ENCODE data around the gene ZDHHC14.

DNA sequence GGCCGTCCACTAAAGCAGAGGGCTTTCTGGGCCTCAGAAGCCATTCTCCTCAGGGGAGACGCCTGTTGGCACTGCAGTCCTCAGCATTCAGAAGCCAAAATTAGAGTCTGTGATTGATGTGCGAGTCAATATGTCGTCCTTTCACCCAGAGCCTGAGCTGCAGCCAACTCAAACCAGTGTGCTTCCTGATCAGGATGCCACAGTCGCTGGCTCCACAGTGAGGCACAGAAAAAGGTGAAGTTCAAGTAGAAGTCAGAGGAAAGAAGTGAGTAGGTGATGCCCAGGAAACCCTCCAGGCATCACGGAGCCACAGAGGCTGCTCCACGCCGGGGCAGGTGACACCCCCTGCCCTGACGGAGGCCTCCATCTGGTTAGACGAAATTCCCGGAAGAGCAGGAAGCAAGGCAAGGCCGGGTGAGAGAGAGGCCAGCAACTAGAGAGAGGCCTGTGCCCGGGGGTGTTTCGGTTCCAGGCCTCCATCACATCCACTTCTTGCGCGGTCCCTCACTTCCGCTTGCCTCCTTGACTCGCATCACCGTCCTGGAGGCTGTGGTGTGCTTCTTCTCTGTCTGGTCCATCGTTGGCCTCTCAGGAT lies 264.3 kb downstream of the ZDHHC14 start:
- TF ChIP-seq, protein P1, sequence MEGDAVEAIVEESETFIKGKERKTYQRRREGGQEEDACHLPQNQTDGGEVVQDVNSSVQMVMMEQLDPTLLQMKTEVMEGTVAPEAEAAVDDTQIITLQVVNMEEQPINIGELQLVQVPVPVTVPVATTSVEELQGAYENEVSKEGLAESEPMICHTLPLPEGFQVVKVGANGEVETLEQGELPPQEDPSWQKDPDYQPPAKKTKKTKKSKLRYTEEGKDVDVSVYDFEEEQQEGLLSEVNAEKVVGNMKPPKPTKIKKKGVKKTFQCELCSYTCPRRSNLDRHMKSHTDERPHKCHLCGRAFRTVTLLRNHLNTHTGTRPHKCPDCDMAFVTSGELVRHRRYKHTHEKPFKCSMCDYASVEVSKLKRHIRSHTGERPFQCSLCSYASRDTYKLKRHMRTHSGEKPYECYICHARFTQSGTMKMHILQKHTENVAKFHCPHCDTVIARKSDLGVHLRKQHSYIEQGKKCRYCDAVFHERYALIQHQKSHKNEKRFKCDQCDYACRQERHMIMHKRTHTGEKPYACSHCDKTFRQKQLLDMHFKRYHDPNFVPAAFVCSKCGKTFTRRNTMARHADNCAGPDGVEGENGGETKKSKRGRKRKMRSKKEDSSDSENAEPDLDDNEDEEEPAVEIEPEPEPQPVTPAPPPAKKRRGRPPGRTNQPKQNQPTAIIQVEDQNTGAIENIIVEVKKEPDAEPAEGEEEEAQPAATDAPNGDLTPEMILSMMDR (IDR thresholded peaks at IDR 0.05): no peak
- TF ChIP-seq POLR2AphosphoS5 (IDR thresholded peaks at IDR 0.05) (no peak), POLR2A (IDR thresholded peaks at IDR 0.05) (no peak), EP300 (IDR thresholded peaks at IDR 0.05) (no peak)
